Upper lobe of right lung (tissue), 1 donor: Measurements from ENCODE around the gene MARK4. TPM values are rescaled to one million over a fixed set of nuclear protein-coding genes. Genes with fewer than 3 reads are reported as not detected.

Source experiments
- ATAC-seq: fragments of 200-7000 bp; cut with Tn5 transposase; one replicate; pipeline ENCODE4 v1.9.1; 2020; ENCODE audit warnings: mild to moderate bottlenecking, moderate library complexity
- DNase-seq: peaks from one replicate; pipeline ENCODE4 v3.0.0-alpha.2; 2020
- H3K27ac ChIP-seq: fragments of 200-600 bp; one replicate; pipeline ENCODE4 v1.8.0; 2022
- H3K27me3 ChIP-seq: fragments of 200-600 bp; one replicate; pipeline ENCODE4 v1.8.0; 2022; ENCODE audit warnings: mild to moderate bottlenecking
- H3K36me3 ChIP-seq: fragments of 200-600 bp; one replicate; pipeline ENCODE4 v1.8.0; 2022
- H3K4me1 ChIP-seq: fragments of 200-600 bp; one replicate; pipeline ENCODE4 v1.8.0; 2022
- H3K4me3 ChIP-seq: fragments of 200-600 bp; one replicate; pipeline ENCODE4 v1.8.0; 2022; ENCODE audit warnings: mild to moderate bottlenecking
- H3K9me3 ChIP-seq: fragments of 200-600 bp; one replicate; pipeline ENCODE4 v1.8.0; 2022
- intact Hi-C: fragments of 100-400 bp; cut with DNase I; formaldehyde crosslinking; loops from one replicate; pipeline ENCODE4 v1.11.0; 2022
- long read RNA-seq: library from polyadenylated mRNA; unstranded; transcript quantifications from one replicate; pipeline ENCODE4 v2.0.0, GENCODE V29; 2021
- total RNA-seq: library from RNA; stranded (reverse); fragmentation: NEBNext Ultra II Directional; extraction: Animal tissue kit (Norgen Biotek cat#: 25700); gene quantifications from one replicate; pipeline ENCODE4 v1.2.1, GENCODE V29; 2021
- TF ChIP-seq, protein P1 (sequence below): fragments of 200-600 bp; IDR thresholded peaks from one replicate; pipeline ENCODE4 v1.8.0; 2022; ENCODE audit warnings: antibody characterized with exemption
- donor health status: DM: no; HTN: yes; CAD: no; lungs with severe emphysema.

Gene MARK4
- total RNA-seq: 30.0 TPM
- long read RNA-seq, transcript MARK4-201 (17 exons, 3,573 nt): major isoform, 5 of 41 reads
- long read RNA-seq, partial matches to known transcripts: 19 of 41 reads
- long read RNA-seq, other reads (novel, unspliced or antisense): 17 of 41 reads

GRCh38 chr19:45250832-45251451 is at the start of gene MARK4:
MARK4 (plus strand) TSS chr19:45251271; CDS start chr19:45251589, 318 bp downstream.
- Histone ChIP-seq H3K4me1 (peaks cover 30% of the 10 kb centered on the region), H3K36me3 (no peaks in the 10 kb centered on the region), H3K27me3 (no peaks in the 10 kb centered on the region), H3K9me3 (no peaks in the 10 kb centered on the region), H3K4me3 (peak within 1 kb of the TSS; percentile 84), H3K27ac (peak within 1 kb of the TSS; percentile 71)
- intact Hi-C loops: no loop called here
- peak; percentile 78 for ATAC-seq
- peak; percentile 78 for DNase-seq
- TF ChIP-seq, protein P1, sequence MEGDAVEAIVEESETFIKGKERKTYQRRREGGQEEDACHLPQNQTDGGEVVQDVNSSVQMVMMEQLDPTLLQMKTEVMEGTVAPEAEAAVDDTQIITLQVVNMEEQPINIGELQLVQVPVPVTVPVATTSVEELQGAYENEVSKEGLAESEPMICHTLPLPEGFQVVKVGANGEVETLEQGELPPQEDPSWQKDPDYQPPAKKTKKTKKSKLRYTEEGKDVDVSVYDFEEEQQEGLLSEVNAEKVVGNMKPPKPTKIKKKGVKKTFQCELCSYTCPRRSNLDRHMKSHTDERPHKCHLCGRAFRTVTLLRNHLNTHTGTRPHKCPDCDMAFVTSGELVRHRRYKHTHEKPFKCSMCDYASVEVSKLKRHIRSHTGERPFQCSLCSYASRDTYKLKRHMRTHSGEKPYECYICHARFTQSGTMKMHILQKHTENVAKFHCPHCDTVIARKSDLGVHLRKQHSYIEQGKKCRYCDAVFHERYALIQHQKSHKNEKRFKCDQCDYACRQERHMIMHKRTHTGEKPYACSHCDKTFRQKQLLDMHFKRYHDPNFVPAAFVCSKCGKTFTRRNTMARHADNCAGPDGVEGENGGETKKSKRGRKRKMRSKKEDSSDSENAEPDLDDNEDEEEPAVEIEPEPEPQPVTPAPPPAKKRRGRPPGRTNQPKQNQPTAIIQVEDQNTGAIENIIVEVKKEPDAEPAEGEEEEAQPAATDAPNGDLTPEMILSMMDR: no peak

DNA sequence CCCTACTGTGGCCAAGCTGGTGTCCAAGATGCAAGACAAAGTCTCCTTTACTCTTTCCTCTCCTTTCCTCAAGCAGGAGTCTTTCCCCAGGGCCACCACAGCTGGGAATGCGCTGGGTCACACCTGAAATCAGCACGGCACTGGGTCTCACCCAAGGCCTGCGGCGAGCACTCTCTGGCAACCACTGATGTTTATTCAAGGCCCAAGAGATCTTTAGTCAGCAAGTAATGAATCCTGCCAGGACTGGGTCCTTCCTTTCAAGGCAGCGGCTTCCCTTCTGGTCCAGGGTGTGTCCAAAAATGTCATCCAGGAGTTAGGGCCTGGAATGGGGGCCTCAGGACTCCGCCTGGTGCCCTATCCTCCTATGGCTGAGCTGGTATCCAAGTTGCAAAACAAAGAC is 48.4 kb upstream of the MARK4 start:
- intact Hi-C loops: no loop called here
- peak; percentile 48 for ATAC-seq

GRCh38 chr19:45205810-45206209 is 45.3 kb upstream of the MARK4 start:
- Histone ChIP-seq H3K4me1 (peaks cover 11% of the 10 kb centered on the region), H3K36me3 (no peaks in the 10 kb centered on the region), H3K27ac (no peak overlapping the region), H3K9me3 (no peaks in the 10 kb centered on the region), H3K4me3 (no peak overlapping the region), H3K27me3 (no peaks in the 10 kb centered on the region)
- TF ChIP-seq, protein P1: no peak
- intact Hi-C loops: no loop called here
- DNase-seq: no peak
- ATAC-seq: no peak

More for the DNA sequence above, 48.4 kb upstream of the MARK4 start:
- Histone ChIP-seq H3K4me3 (no peak overlapping the region), H3K27ac (no peak overlapping the region), H3K27me3 (no peaks in the 10 kb centered on the region), H3K4me1 (peaks cover 8% of the 10 kb centered on the region), H3K9me3 (no peaks in the 10 kb centered on the region), H3K36me3 (no peaks in the 10 kb centered on the region)
- no peak for DNase-seq
- TF ChIP-seq, protein P1: no peak

DNA sequence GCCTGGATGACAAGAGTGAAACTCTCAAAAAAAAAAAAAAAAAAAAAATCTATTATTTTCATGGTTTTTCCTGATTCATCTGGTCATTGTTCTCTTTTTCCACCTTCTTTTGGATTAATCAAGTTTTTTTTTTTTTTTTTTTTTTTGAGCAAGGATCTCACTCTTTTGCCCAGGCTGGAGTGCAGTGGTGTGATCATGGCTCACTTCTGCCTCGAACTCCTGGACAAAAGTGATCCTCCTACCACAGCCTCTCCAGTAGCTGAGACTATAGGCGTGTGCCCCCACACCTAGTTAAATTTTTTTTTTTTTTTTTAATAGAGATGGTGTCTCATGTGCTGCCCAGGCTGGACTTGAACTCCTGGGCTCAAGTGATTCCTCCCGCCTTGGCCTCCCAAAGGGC is 44.7 kb upstream of the MARK4 start:
- TF ChIP-seq, protein P1: no peak
- no peak overlapping the region for H3K27ac ChIP-seq
- intact Hi-C loops: no loop called here
- ATAC-seq (no peak), DNase-seq (no peak)
- H3K4me3 ChIP-seq: no peak overlapping the region
- no peaks in the 10 kb centered on the region for H3K9me3 ChIP-seq
- no peaks in the 10 kb centered on the region for H3K27me3 ChIP-seq
- no peaks in the 10 kb centered on the region for H3K36me3 ChIP-seq
- peaks cover 15% of the 10 kb centered on the region for H3K4me1 ChIP-seq

GRCh38 chr19:45211751-45212381 is 39.2 kb upstream of the MARK4 start:
- intact Hi-C loops: no loop called here
- Histone ChIP-seq H3K27me3 (peaks cover 23% of the 10 kb centered on the region), H3K4me1 (peaks cover 31% of the 10 kb centered on the region), H3K9me3 (no peaks in the 10 kb centered on the region), H3K36me3 (no peaks in the 10 kb centered on the region), H3K4me3 (no peak overlapping the region), H3K27ac (no peak overlapping the region)
- TF ChIP-seq, protein P1: no peak
- DNase-seq: peak; percentile 76
- ATAC-seq: peak; percentile 79
